Renal cortical epithelial cell (primary cell): ENCODE results near the gene AASS. TPM values are rescaled to one million over a fixed set of nuclear protein-coding genes. Genes with fewer than 3 reads are reported as not detected.

ENCODE experiments used
- DNase-seq: peaks from one replicate; pipeline ENCODE4 v3.0.0-alpha.2; 2011; ENCODE audit warnings: low read depth
- total RNA-seq: library from RNA; depleted of rRNA; stranded (reverse); fragments of >200 nt; gene quantifications from 2 replicates; pipeline ENCODE4 v1.2.3, GENCODE V29; 2014

The AASS gene
- total RNA-seq, 1 donor from 2014 or later = 15.7 TPM

DNA sequence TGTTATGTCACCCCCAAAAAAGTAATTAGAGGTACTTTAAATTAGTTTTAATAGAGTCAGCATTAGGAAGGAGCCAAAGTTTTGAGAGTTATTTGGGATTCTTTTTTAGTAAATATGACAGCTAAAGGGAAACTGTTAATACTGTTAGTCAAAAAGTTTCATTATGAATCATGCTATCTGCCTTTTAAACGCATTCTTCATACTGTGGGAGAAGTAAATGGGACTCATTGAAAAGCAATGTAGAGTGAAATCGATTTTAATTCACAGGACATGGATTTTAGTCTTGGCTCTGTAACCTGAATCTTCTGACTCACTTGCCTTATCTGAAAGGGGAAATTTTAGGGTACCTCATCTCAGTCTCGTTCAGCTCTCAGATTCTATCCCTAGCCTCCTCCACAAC is 105.1 kb downstream of the AASS start:
- DNase-seq = no peak

GRCh38 chr7:122038134-122038533 is 105.9 kb downstream of the AASS start:
- DNase-seq = no peak

DNA sequence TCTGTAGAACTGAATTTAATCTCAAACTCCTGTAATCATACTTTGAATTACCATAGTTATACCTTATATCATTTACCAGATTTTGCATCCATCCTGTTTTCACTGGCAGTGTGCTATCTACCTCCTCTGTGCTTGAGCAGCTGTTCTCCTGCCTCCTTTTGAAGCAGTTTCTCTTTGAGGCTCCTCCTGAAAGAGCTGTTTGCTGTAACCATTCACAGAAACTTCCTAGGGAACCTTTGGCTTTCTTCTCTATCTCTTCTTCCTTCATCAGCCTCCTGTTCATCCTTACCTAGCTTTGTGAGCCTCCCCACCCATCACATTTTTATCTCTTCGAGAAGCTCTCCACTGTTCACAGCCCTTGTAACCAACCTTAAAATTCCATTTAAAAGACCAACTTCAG is 108.2 kb downstream of the AASS start:
- DNase-seq = no peak

DNA sequence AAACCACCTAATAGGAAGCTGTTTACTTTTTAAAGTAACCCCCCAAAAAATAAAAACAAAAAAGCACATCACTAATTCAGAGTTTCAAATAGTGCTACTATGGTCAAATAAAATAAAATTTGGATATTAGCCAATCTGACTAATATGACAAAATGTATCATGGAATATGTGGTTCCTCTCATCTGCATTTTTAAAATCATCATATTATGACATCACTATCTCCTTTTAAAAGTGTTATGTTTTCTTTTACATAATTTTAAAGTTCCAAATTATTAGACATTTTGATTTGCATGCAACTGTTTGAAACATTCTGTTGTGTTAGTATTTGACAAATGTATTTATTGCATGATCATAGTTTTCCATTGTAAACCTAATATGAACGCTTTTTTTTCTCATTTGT is 110.4 kb downstream of the AASS start:
- DNase-seq = no peak

DNA sequence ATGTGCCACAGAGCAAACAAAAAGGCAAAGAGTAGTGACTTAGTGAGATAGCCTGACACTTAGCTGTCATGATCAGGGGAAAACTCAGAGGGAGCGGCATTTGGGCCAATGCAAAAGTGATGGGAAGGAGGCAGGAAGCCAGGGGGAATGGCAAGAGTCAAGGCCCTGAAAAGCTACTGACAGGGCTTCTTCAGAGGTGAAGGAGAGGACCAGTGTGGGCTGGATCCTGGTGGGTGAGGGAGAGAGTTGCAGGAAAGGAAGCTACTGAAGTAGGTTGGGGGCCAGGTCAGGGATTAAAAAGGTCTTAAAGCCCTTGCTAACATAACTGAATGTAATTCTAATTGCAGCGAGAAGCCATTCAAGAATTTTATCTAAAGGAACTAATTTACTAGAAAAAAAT is 117.0 kb downstream of the AASS start:
- DNase-seq = no peak

Other genes starting within 250 kb of the AASS start
- not detected in 2 replicates for gene FEZF1, start 160.5 kb upstream of the AASS start, total RNA-seq